Measurements from ENCODE around the gene ADPRHL1. TPM values are rescaled to one million over a fixed set of nuclear protein-coding genes. Genes with fewer than 3 reads are reported as not detected.

Gene ADPRHL1
- total RNA-seq, 1 experiment from 2014 or later: 4.9 TPM

DNA sequence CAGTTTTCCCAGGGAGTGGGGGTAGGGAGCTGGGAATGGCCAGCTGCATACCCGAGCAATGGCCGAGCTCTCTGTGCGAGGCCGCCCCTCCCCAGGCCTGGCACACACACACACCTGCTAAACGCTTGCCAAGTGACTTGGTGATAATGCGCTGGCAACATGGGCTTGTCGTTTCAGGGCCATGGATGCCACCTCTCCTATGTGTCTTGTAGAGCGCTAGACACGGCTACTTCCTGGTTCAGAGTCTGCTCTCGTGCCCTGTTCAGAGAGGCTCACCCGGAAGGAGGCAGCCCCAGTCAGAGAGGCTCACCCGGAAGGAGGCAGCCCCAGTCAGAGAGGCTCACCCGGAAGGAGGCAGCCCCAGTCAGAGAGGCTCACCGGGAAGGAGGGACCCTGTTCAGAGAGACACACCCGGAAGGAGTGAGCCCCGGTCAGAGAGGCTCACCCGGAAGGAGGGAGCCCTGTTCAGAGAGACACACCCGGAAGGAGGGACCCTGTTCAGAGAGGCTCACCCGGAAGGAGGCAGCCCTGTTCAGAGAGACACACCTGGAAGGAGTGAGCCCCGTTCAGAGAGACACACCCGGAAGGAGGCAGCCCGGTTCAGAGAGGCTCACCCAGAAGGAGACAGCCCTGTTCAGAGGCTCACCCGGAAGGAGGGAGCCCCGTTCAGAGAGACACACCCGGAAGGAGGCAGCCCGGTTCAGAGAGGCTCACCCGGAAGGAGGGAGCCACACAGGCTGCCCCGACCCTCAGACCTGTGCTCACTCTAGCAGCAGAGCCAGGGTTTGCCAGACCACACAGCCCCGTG is 4.2 kb downstream of the ADPRHL1 start:
- H3K27ac Mint-ChIP-seq (ENCODE audit: unreplicated experiment): peak overlapping the region; percentile 92
- POLR2A ChIA-PET: no interaction called here
- CTCF ChIA-PET: interaction anchor here (0.6 kb wide), 1 partner anchor 17 kb away, joined by 4 read pairs; no protein-coding TSS in a partner anchor

DNA sequence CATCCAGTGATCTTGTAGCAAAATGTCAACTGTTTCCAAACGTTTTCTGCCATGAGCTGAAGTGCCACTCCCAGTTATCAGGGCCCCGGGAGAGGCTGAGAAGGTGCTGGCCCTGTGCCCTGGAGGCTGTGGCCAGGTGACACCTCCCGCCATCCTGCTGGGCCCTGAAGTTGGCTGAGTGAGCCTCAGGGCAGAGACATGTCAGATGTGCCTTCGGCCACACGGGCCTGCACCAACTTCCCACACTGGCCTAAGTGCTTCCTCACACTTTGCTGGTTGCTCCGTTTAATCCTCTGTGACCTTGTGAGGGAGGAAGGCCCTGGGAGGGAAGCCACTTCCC is 4.8 kb downstream of the ADPRHL1 start:
- POLR2A ChIA-PET: no interaction called here
- DNase-seq: no peak
- Histone ChIP-seq H3K27me3 (replicated peaks; ENCODE audit: control insufficient read depth, insufficient read depth, low read length) (no peaks in the 10 kb centered on the region), H3K4me3 (ENCODE audit: low read depth, low read length) (peak overlapping the region; percentile 44), H3K9me3 (no peaks in the 10 kb centered on the region), H3K4me1 (peaks cover 9% of the 10 kb centered on the region), H3K36me3 (ENCODE audit: control insufficient read depth, insufficient read depth, low read length) (peaks cover 3% of the 10 kb centered on the region; the same call in 1 of the 2 replicates)
- Mint-ChIP-seq H3K4me1 (ENCODE audit: low read depth, unreplicated experiment) (peaks cover 6% of the 10 kb centered on the region), H3K4me3 (ENCODE audit: unreplicated experiment) (peak overlapping the region; percentile 84), H3K36me3 (ENCODE audit: insufficient read depth, unreplicated experiment) (peaks cover 41% of the 10 kb centered on the region), H3K27me3 (ENCODE audit: insufficient read depth, unreplicated experiment) (no peaks in the 10 kb centered on the region), H3K9me3 (ENCODE audit: unreplicated experiment) (no peaks in the 10 kb centered on the region), H3K27ac (ENCODE audit: unreplicated experiment) (peak overlapping the region; percentile 92)
- no TSS peak for BruUV-seq (replicated peaks)
- intact Hi-C loops (cut with micrococcal nuclease; ENCODE audit: unreplicated experiment): no loop called here
- TF ChIP-seq, protein P1, sequence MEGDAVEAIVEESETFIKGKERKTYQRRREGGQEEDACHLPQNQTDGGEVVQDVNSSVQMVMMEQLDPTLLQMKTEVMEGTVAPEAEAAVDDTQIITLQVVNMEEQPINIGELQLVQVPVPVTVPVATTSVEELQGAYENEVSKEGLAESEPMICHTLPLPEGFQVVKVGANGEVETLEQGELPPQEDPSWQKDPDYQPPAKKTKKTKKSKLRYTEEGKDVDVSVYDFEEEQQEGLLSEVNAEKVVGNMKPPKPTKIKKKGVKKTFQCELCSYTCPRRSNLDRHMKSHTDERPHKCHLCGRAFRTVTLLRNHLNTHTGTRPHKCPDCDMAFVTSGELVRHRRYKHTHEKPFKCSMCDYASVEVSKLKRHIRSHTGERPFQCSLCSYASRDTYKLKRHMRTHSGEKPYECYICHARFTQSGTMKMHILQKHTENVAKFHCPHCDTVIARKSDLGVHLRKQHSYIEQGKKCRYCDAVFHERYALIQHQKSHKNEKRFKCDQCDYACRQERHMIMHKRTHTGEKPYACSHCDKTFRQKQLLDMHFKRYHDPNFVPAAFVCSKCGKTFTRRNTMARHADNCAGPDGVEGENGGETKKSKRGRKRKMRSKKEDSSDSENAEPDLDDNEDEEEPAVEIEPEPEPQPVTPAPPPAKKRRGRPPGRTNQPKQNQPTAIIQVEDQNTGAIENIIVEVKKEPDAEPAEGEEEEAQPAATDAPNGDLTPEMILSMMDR (IDR thresholded peaks at IDR 0.05; ENCODE audit: insufficient read depth in 1 of 2, low read depth in 1 of 2, low read length in 1 of 2, severe bottlenecking in 1 of 2, unreplicated experiment in 1 of 2): no peak
- CTCF ChIA-PET: interaction anchor here (0.6 kb wide), 1 partner anchor 16 kb away, joined by 4 read pairs; no protein-coding TSS in a partner anchor

More for the DNA sequence above, 4.2 kb downstream of the ADPRHL1 start:
- no peaks in the 10 kb centered on the region for H3K27me3 Mint-ChIP-seq (ENCODE audit: insufficient read depth, unreplicated experiment)
- H3K36me3 ChIP-seq (ENCODE audit: control insufficient read depth, insufficient read depth, low read length): peaks cover 3% of the 10 kb centered on the region; the same call in 1 of the 2 replicates
- peak overlapping the region; percentile 44 for H3K4me3 ChIP-seq (ENCODE audit: low read depth, low read length)
- intact Hi-C loops (cut with micrococcal nuclease; ENCODE audit: unreplicated experiment): loop anchor here (1.0 kb wide), 3 partner anchors 51 to 86 kb away; no protein-coding TSS in a partner anchor
- H3K36me3 Mint-ChIP-seq (ENCODE audit: insufficient read depth, unreplicated experiment): peaks cover 43% of the 10 kb centered on the region
- peak overlapping the region; percentile 84 for H3K4me3 Mint-ChIP-seq (ENCODE audit: unreplicated experiment)
- H3K9me3 Mint-ChIP-seq (ENCODE audit: unreplicated experiment): no peaks in the 10 kb centered on the region
- H3K4me1 ChIP-seq: peaks cover 9% of the 10 kb centered on the region
- peak; percentile 91 to 96 for DNase-seq
- H3K4me1 Mint-ChIP-seq (ENCODE audit: low read depth, unreplicated experiment): peaks cover 6% of the 10 kb centered on the region
- H3K9me3 ChIP-seq: no peaks in the 10 kb centered on the region
- BruUV-seq (replicated peaks): no TSS peak
- H3K27me3 ChIP-seq (replicated peaks; ENCODE audit: control insufficient read depth, insufficient read depth, low read length): no peaks in the 10 kb centered on the region
- TF ChIP-seq, protein P1 (IDR thresholded peaks at IDR 0.05; ENCODE audit: insufficient read depth in 1 of 2, low read depth in 1 of 2, low read length in 1 of 2, severe bottlenecking in 1 of 2, unreplicated experiment in 1 of 2): no peak

DNA sequence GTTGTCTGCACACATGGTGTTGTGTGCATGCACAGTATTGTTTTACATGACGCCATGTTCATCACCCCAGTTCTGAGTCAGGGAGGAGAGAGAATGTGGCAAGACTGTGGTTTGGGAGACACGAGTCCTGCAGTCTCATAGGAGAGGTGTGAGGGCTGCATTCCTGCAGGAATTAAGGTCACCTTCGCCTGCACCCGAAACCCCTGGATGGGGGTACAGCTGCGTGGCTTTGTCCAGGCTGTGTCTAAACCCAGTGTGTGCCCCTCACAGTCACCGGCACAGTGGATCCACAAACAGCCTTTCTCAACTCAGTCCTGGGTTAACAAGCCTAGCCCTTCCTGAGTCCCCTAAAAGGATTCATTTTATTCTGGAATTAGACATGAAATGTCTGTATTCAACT is 5.7 kb downstream of the ADPRHL1 start:
- intact Hi-C loops (cut with micrococcal nuclease; ENCODE audit: unreplicated experiment): no loop called here
- BruUV-seq (replicated peaks): no TSS peak
- Mint-ChIP-seq H3K27ac (ENCODE audit: unreplicated experiment) (no peak overlapping the region), H3K27me3 (ENCODE audit: insufficient read depth, unreplicated experiment) (no peaks in the 10 kb centered on the region), H3K4me3 (ENCODE audit: unreplicated experiment) (no peak overlapping the region), H3K9me3 (ENCODE audit: unreplicated experiment) (peaks cover 6% of the 10 kb centered on the region), H3K4me1 (ENCODE audit: low read depth, unreplicated experiment) (peaks cover 6% of the 10 kb centered on the region), H3K36me3 (ENCODE audit: insufficient read depth, unreplicated experiment) (peaks cover 41% of the 10 kb centered on the region)
- no peaks in the 10 kb centered on the region for H3K9me3 ChIP-seq
- H3K27me3 ChIP-seq (replicated peaks; ENCODE audit: control insufficient read depth, insufficient read depth, low read length): no peaks in the 10 kb centered on the region
- CTCF ChIA-PET: interaction anchor here (0.6 kb wide), 1 partner anchor 38 kb away, joined by 4 read pairs; no protein-coding TSS in a partner anchor
- TF ChIP-seq, protein P1 (IDR thresholded peaks at IDR 0.05; ENCODE audit: insufficient read depth in 1 of 2, low read depth in 1 of 2, low read length in 1 of 2, severe bottlenecking in 1 of 2, unreplicated experiment in 1 of 2): no peak
- H3K36me3 ChIP-seq (ENCODE audit: control insufficient read depth, insufficient read depth, low read length): peaks cover 3% of the 10 kb centered on the region; the same call in 1 of the 2 replicates
- no peak for DNase-seq
- no peak overlapping the region for H3K4me3 ChIP-seq (ENCODE audit: low read depth, low read length)
- H3K4me1 ChIP-seq: peaks cover 9% of the 10 kb centered on the region
- POLR2A ChIA-PET: no interaction called here
